GM13976 (cell line): ENCODE measurements around the gene GAMT.
A peak's percentile ranks its signal among the peaks of the same experiment; 100 is the strongest.

Experiments used
- DNase-seq: peaks from one replicate; pipeline ENCODE4 v3.0.0; 2012; ENCODE audit warnings: low spot score
- CTCF ChIP-seq: IDR thresholded peaks from 2 replicates; pipeline ENCODE4 v1.5.1; 2012; ENCODE audit warnings: borderline replicate concordance, mild to moderate bottlenecking; ENCODE audit not compliant: insufficient read depth; ENCODE audit errors: extremely low read depth, missing control alignments, control extremely low read depth
- in situ Hi-C: fragments of 300-500 bp; cut with MboI; formaldehyde crosslinking; loops from one replicate; pipeline ENCODE4 v1.12.0; 2022; ENCODE audit warnings: low sequenced_read_pairs, mixed read lengths, inconsistent platforms; ENCODE audit not compliant: unreplicated experiment

GAMT gene

DNA sequence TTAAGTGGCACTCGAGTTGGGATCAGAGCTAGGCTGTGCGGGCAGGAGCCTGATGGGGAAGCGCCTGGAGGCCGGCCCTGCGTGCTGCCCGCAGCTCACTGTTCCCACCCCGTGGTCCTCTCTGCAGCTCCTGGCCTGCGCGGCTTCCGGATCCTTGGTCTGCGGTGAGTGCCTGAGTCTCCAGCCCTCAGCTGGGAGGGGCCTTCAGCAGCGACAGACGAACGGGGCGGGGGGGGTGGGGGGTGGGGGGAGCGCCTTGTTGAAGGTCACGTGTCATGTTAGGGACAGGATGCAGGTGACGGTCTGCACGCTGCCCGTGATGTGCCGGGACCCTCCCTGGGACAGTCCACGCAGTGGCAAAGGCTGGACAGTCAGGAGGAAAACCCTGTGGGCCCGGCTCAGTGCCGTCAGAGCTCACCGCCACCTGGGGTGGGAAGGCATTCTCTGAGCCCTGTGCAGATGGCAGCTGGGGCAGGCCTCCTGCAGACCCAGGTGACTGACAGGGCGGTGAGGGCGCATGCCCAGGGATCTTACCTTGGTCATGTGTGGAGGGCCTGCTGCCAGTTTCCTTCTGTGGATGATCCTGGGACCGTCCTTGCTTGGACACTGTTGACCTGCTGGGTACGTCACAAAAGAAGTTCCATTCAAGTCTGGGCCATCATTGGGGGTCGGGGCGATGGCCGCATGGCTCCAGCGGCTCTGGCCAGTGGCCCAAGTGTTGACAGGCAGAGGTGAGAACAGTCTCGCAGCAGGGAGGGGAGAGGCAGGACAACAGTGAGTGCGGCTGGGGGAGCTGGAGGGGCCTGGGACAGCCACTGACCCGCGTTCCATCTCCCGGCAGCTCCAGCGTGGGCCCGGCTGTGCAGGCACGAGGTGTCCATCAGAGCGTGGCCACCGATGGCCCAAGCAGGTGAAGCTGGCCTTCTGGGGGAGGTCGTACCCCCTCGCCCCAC lies 13.4 kb downstream of the GAMT start:
- no peak for DNase-seq
- no peak for TF ChIP-seq CTCF
- in situ Hi-C loops: no loop called here

GRCh38 chr19:1386945-1387683 lies 14.2 kb downstream of the GAMT start:
- DNase-seq: no peak
- in situ Hi-C loops: no loop called here
- TF ChIP-seq CTCF: no peak

GRCh38 chr19:1385816-1386215 lies 15.5 kb downstream of the GAMT start:
- TF ChIP-seq CTCF: no peak
- in situ Hi-C loops: no loop called here
- DNase-seq: no peak

DNA sequence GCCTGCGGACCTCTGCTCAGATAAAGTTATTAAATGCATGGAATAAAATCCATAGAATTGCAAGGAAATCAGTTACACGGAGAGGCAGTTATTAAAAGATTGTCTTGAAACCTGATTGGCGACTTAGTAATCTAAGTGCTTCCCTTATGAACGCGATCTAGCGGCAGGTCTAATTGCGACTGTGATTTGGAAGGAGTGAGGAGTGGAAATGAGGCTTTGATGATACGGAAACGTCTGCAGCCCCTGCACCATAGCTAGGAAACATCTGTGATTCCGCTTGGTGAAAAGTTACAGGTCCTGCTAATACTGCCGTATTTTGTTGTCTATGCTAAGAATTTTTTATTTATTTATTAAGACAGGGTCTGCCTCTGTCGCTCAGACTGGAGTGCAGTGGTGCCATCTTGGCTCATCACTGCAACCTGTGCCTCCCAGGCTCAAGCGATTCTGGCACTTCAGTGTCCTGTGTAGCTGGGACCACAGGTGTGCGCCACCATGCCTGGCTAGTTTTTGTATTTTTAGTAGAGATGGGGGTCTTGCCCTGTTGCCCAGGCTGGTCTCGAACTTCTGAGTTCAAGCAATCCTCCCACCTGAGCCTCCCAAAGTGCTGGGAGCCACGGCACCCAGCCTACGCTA lies 16.7 kb downstream of the GAMT start:
- no peak for TF ChIP-seq CTCF
- in situ Hi-C loops: no loop called here
- no peak for DNase-seq

GRCh38 chr19:1384085-1384462 lies 17.3 kb downstream of the GAMT start:
- no peak for DNase-seq
- TF ChIP-seq CTCF: no peak
- in situ Hi-C loops: no loop called here

DNA sequence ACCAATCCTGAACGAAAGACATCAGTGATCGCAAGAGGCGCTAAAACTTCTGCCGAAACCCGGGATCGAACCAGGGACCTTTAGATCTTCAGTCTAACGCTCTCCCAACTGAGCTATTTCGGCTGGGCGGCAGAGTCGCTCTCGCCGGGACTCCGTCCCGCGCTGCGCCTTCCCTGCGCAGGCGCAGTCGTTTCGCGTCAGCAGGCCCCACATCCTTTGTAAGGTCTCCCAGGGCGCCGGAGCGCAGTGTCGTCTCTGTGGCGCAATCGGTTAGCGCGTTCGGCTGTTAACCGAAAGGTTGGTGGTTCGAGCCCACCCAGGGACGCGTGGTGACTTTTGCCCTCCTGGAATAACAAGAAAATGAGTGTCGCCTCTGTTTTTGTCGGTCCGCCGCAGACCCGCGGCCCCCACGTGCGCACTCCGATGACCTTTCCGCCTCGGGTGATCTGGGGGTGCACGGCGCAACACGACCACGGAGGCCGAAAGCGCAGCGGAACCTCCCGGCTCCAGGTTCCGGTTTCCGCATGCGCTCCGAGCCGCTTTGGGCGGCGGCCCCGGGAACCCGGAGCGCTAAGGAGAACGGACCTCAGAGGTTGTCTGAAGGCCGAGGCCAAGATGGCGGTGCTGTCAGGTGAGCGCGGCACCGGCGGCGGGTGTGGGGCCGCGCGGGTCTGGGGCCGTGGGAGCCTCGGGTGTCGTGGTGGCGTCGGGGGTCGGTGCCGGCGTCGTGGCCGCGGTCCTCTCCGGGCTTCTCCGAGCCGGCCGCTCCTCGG lies 17.8 kb downstream of the GAMT start, which contains the start of gene NDUFS7:
Gene NDUFS7, plus strand, starts transcription at position 596 of the 773 bp plus-strand sequence. Its CDS starts 20 bp downstream, at position 616.
- TF ChIP-seq CTCF: no peak

More for the DNA sequence above, 17.8 kb downstream of the GAMT start, which contains the start of gene NDUFS7:
- DNase-seq: peak; percentile 90
- in situ Hi-C loops: no loop called here
